ENCODE measurements around the gene PLAC1.

The PLAC1 gene

DNA sequence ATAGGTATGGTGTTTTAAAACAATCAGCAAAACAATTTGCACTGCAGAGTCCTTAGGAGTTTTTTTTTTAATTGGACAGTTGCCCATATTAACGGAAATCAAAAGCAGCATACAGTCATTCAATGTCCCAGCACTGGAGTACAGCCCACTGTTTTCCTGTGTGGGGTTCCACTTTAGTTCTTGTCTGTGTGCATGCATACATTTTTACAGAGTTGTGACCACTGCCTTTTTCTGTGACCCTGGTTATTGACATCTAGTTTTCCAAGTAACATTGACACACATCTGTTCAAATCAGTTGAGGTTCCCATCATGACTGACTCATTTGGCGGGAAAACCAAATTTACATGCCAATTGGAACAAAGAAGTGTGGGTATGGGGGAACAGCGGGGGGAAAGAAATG lies 115.0 kb downstream of the PLAC1 start:
- TF ChIP-seq, protein P1, sequence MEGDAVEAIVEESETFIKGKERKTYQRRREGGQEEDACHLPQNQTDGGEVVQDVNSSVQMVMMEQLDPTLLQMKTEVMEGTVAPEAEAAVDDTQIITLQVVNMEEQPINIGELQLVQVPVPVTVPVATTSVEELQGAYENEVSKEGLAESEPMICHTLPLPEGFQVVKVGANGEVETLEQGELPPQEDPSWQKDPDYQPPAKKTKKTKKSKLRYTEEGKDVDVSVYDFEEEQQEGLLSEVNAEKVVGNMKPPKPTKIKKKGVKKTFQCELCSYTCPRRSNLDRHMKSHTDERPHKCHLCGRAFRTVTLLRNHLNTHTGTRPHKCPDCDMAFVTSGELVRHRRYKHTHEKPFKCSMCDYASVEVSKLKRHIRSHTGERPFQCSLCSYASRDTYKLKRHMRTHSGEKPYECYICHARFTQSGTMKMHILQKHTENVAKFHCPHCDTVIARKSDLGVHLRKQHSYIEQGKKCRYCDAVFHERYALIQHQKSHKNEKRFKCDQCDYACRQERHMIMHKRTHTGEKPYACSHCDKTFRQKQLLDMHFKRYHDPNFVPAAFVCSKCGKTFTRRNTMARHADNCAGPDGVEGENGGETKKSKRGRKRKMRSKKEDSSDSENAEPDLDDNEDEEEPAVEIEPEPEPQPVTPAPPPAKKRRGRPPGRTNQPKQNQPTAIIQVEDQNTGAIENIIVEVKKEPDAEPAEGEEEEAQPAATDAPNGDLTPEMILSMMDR (IDR thresholded peaks at IDR 0.05; ENCODE audit: insufficient read depth, low read length, poor library complexity, severe bottlenecking), result no peak
- H3K27me3 ChIP-seq (replicated peaks; ENCODE audit: control insufficient read depth, insufficient read depth, low read length), result no peaks in the 10 kb centered on the region
- DNase-seq (ENCODE audit: extremely low read depth, insufficient read length), result no peak
- H3K4me3 ChIP-seq (replicated peaks; ENCODE audit: low read depth, low read length), result no peak overlapping the region
- H3K36me3 ChIP-seq (ENCODE audit: control insufficient read depth, insufficient read depth, low read length), result no peaks in the 10 kb centered on the region; the same call in 1 of the 2 replicates

DNA sequence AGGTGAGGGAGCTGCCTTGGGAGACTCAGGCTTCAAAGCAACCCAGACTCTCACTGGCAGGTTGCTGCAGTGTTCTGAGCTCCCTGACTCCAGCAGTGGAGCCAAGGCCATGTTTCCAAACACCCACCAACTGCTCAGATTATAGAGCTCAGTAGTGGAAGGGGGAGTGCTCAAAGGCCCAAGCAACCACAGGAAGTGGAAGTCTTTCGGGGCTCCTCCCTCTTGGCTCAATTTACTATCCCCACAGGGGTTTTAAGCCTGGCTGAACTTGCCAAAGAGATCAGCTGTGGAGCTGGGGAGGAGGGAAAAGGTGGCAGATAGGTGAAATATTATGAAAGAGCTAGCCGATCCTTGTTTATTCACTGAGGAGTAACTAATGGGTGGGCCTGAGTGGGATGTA lies 115.8 kb downstream of the PLAC1 start:
- DNase-seq (ENCODE audit: extremely low read depth, insufficient read length), result no peak
- H3K27me3 ChIP-seq (replicated peaks; ENCODE audit: control insufficient read depth, insufficient read depth, low read length), result no peaks in the 10 kb centered on the region
- TF ChIP-seq, protein P1 (IDR thresholded peaks at IDR 0.05; ENCODE audit: insufficient read depth, low read length, poor library complexity, severe bottlenecking), result no peak
- H3K36me3 ChIP-seq (ENCODE audit: control insufficient read depth, insufficient read depth, low read length), result no peaks in the 10 kb centered on the region; the same call in 1 of the 2 replicates
- H3K4me3 ChIP-seq (replicated peaks; ENCODE audit: low read depth, low read length), result no peak overlapping the region

DNA sequence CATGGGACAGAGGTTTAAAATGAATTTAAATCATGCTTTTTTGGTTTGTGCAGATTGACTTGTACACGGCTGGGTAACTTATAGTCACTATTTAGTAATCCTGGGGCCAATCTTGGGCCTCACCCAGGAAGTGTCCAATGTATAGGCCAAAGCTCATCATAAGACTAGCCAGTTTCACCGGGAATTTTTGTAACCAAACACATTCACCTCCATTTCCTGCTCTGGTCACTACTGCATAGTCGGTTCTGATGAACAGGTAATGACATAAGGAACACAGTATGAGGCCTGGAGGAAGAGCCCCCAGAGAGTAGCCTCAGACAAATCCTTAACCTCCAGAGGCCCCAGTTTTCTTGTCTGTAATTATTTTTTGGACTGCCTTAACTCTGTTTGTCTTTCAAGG lies 116.4 kb downstream of the PLAC1 start:
- TF ChIP-seq, protein P1 (IDR thresholded peaks at IDR 0.05; ENCODE audit: insufficient read depth, low read length, poor library complexity, severe bottlenecking), result no peak
- Histone ChIP-seq H3K36me3 (ENCODE audit: control insufficient read depth, insufficient read depth, low read length) (no peaks in the 10 kb centered on the region; the same call in 1 of the 2 replicates), H3K4me3 (replicated peaks; ENCODE audit: low read depth, low read length) (no peak overlapping the region), H3K27me3 (replicated peaks; ENCODE audit: control insufficient read depth, insufficient read depth, low read length) (no peaks in the 10 kb centered on the region)
- no peak for DNase-seq (ENCODE audit: extremely low read depth, insufficient read length)

DNA sequence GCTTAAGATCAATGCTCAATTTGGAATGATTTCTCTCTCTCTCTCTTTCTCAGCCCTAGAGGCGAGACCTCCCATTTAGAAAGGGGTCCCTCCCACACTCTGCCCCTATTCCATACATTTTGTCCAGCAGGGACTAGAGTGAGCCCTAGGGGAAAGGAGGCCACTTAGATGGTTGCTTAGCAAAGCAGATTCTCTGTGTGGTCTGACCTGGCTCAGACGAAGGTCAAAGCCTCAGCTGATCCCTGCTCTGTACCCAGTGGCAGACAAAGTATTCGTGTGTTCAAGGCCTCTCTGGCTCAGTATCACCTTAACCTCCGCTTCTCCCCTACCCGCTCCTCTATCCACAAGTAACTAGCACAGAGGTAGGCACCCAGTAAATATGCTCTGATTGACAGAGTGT lies 120.0 kb downstream of the PLAC1 start:
- DNase-seq (ENCODE audit: extremely low read depth, insufficient read length), result no peak
- Histone ChIP-seq H3K4me3 (replicated peaks; ENCODE audit: low read depth, low read length) (no peak overlapping the region), H3K36me3 (ENCODE audit: control insufficient read depth, insufficient read depth, low read length) (no peaks in the 10 kb centered on the region), H3K27me3 (replicated peaks; ENCODE audit: control insufficient read depth, insufficient read depth, low read length) (no peaks in the 10 kb centered on the region)
- TF ChIP-seq, protein P1 (IDR thresholded peaks at IDR 0.05; ENCODE audit: insufficient read depth, low read length, poor library complexity, severe bottlenecking), result no peak

DNA sequence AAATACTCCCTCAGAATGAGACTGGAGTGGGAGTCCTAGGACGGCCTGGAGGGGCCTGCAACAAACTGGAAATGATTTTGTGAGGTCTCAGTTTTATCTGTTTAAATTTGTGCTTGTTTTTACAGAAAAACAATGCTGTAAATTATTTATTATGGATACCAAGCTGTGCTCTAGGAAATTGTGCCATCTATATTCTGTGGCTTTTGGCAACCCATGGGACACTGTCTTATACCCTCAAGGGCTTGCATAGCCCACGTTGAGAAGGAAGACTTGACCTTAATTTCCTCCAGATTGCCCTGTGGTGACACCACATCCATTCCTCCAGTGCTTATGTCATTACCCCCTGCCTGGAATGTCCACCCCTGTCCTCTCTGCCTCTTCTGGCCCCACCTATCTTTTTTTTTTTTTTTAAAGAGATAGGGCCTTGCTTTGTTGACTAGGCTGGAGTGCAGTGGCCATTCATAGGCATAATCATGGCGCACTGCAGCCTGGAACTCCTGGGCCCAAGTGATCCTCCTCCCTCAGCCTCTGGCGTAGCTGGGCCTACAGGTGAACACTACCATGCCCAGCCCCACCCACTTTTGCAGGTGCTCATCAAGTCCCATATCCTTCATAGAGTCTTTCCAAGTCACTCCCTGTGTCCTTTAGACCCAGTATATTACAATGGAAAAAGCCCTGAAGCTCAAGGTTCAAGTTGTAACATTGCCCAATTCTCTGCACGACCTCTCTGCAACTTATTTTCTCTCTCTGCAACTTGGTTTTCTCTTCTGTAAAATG lies 120.9 kb downstream of the PLAC1 start:
- Histone ChIP-seq H3K27me3 (replicated peaks; ENCODE audit: control insufficient read depth, insufficient read depth, low read length) (no peaks in the 10 kb centered on the region), H3K36me3 (ENCODE audit: control insufficient read depth, insufficient read depth, low read length) (no peaks in the 10 kb centered on the region), H3K4me3 (replicated peaks; ENCODE audit: low read depth, low read length) (no peak overlapping the region)
- TF ChIP-seq, protein P1 (IDR thresholded peaks at IDR 0.05; ENCODE audit: insufficient read depth, low read length, poor library complexity, severe bottlenecking), result no peak
- DNase-seq (ENCODE audit: extremely low read depth, insufficient read length), result no peak

Data from GM06990 (cell line).